Measurements from ENCODE around the gene FAM131C.
"Not testable (repeated sequence)": the region's sequence is repeated elsewhere in the genome, so short reads cannot be mapped to it uniquely, and the experiment has no call there.

Gene FAM131C

GRCh38 chr1:16058394-16059120 is 14.9 kb downstream of the FAM131C start:
- DNase-seq (ENCODE audit: low read depth) = not testable (repeated sequence)

GRCh38 chr1:16057314-16057915 is 16.0 kb downstream of the FAM131C start:
- DNase-seq (ENCODE audit: low read depth) = not testable (repeated sequence)

GRCh38 chr1:16056521-16056912 is 16.9 kb downstream of the FAM131C start:
- not testable (repeated sequence) for DNase-seq (ENCODE audit: low read depth)

- DNase-seq (ENCODE audit: low read depth) = no peak
Observed at GRCh38 chr1:16055613-16056520, 17.6 kb downstream of the FAM131C start.

GRCh38 chr1:16054598-16055540 is 18.6 kb downstream of the FAM131C start:
- DNase-seq (ENCODE audit: low read depth) = no peak

GRCh38 chr1:16053781-16054502 is 19.5 kb downstream of the FAM131C start:
- DNase-seq (ENCODE audit: low read depth) = no peak

GRCh38 chr1:16051949-16052348 is 21.5 kb downstream of the FAM131C start:
- DNase-seq (ENCODE audit: low read depth) = not testable (repeated sequence)

- no peak for DNase-seq (ENCODE audit: low read depth)
Observed at GRCh38 chr1:16051039-16051438, 22.4 kb downstream of the FAM131C start.

- DNase-seq (ENCODE audit: low read depth) = no peak
Observed at GRCh38 chr1:16050328-16050727, 23.1 kb downstream of the FAM131C start.

GRCh38 chr1:16048573-16049189 is 24.8 kb downstream of the FAM131C start:
- DNase-seq (ENCODE audit: low read depth) = no peak

GRCh38 chr1:16047791-16048475 is 25.5 kb downstream of the FAM131C start:
- DNase-seq (ENCODE audit: low read depth) = no peak

- no peak for DNase-seq (ENCODE audit: low read depth)
Observed at GRCh38 chr1:16046842-16047241, 26.6 kb downstream of the FAM131C start.

- no peak for DNase-seq (ENCODE audit: low read depth)
Observed at GRCh38 chr1:16043950-16044349, 29.5 kb downstream of the FAM131C start.

GRCh38 chr1:16043521-16043920 is 29.9 kb downstream of the FAM131C start, which contains the start of gene CLCNKB:
Gene CLCNKB (plus strand): TSS chr1:16043782. CDS start chr1:16044493, 711 bp downstream.
- no peak for DNase-seq (ENCODE audit: low read depth)

GRCh38 chr1:16042654-16043053 is 30.8 kb downstream of the FAM131C start:
- not testable (repeated sequence) for DNase-seq (ENCODE audit: low read depth)

GRCh38 chr1:16042096-16042495 is 31.4 kb downstream of the FAM131C start:
- DNase-seq (ENCODE audit: low read depth) = no peak

- DNase-seq (ENCODE audit: low read depth) = no peak
Observed at GRCh38 chr1:16041200-16041599, 32.3 kb downstream of the FAM131C start.

GRCh38 chr1:16039871-16040270 is 33.6 kb downstream of the FAM131C start:
- DNase-seq (ENCODE audit: low read depth) = not testable (repeated sequence)

- no peak for DNase-seq (ENCODE audit: low read depth)
Observed at GRCh38 chr1:16038620-16038912, 34.9 kb downstream of the FAM131C start.

- DNase-seq (ENCODE audit: low read depth) = not testable (repeated sequence)
Observed at GRCh38 chr1:16036461-16036860, 37.0 kb downstream of the FAM131C start.
